SKM-1 (cell line): ENCODE results near the gene EDRF1.

Experiments used
- DNase-seq: peaks from one replicate; lab custom pipeline; 2025; ENCODE audit not compliant: unreplicated experiment; lab: John Stamatoyannopoulos, UW

EDRF1 gene

GRCh38 chr10:125762692-125763648 is 43.5 kb downstream of the EDRF1 start:
- DNase-seq = no peak

- DNase-seq = no peak
Observed at GRCh38 chr10:125765835-125766234, 46.3 kb downstream of the EDRF1 start.

GRCh38 chr10:125766511-125766910 is 47.0 kb downstream of the EDRF1 start:
- no peak for DNase-seq

- no peak for DNase-seq
Observed at GRCh38 chr10:125768219-125768855, 48.8 kb downstream of the EDRF1 start.

GRCh38 chr10:125769175-125769574 is 49.7 kb downstream of the EDRF1 start:
- no peak for DNase-seq

- DNase-seq = no peak
Observed at GRCh38 chr10:125770844-125771243, 51.3 kb downstream of the EDRF1 start.

GRCh38 chr10:125772112-125772863 is 52.8 kb downstream of the EDRF1 start:
- DNase-seq = no peak

GRCh38 chr10:125772864-125773180 is 53.3 kb downstream of the EDRF1 start:
- DNase-seq = no peak

- no peak for DNase-seq
Observed at GRCh38 chr10:125773687-125774543, 54.4 kb downstream of the EDRF1 start.

GRCh38 chr10:125774581-125775191 is 55.2 kb downstream of the EDRF1 start:
- DNase-seq = no peak

- DNase-seq = no peak
Observed at GRCh38 chr10:125775491-125776106, 56.1 kb downstream of the EDRF1 start, which contains the start of gene MMP21. Gene MMP21 (minus strand): TSS chr10:125775821. CDS start chr10:125775821, 0 bp downstream.

- DNase-seq = no peak
Observed at GRCh38 chr10:125777806-125778205, 58.3 kb downstream of the EDRF1 start.

GRCh38 chr10:125778556-125778955 is 59.0 kb downstream of the EDRF1 start:
- no peak for DNase-seq

- DNase-seq = no peak
Observed at GRCh38 chr10:125779403-125780327, 60.2 kb downstream of the EDRF1 start.

GRCh38 chr10:125781374-125781773 is 61.9 kb downstream of the EDRF1 start:
- DNase-seq = no peak

GRCh38 chr10:125782054-125782453 is 62.5 kb downstream of the EDRF1 start:
- no peak for DNase-seq

GRCh38 chr10:125782616-125783015 is 63.1 kb downstream of the EDRF1 start:
- DNase-seq = no peak

GRCh38 chr10:125783408-125783807 is 63.9 kb downstream of the EDRF1 start:
- DNase-seq = no peak

- no peak for DNase-seq
Observed at GRCh38 chr10:125783957-125784356, 64.4 kb downstream of the EDRF1 start.
